IPS DF 19.7 (cell line): ENCODE data around the gene CACNA1C.

Source experiments
- DNase-seq: peaks from one replicate; pipeline ENCODE4 v3.0.0-alpha.2; 2013; ENCODE audit warnings: low read depth, low spot score

CACNA1C gene

GRCh38 chr12:2641761-2642160 lies 589.0 kb downstream of the CACNA1C start:
- DNase-seq, result no peak

- DNase-seq, result no peak
Measured at GRCh38 chr12:2642176-2642892, 589.5 kb downstream of the CACNA1C start.

- DNase-seq, result no peak
Measured at GRCh38 chr12:2642896-2643425, 590.2 kb downstream of the CACNA1C start.

- DNase-seq, result no peak
Measured at GRCh38 chr12:2643576-2644135, 590.9 kb downstream of the CACNA1C start.

- no peak for DNase-seq
Measured at GRCh38 chr12:2644683-2645405, 592.1 kb downstream of the CACNA1C start.

- DNase-seq, result no peak
Measured at GRCh38 chr12:2645460-2645859, 592.7 kb downstream of the CACNA1C start.

- DNase-seq, result no peak
Measured at GRCh38 chr12:2646341-2646740, 593.6 kb downstream of the CACNA1C start.

- no peak for DNase-seq
Measured at GRCh38 chr12:2647186-2647585, 594.4 kb downstream of the CACNA1C start.

GRCh38 chr12:2648406-2648805 lies 595.6 kb downstream of the CACNA1C start:
- no peak for DNase-seq

GRCh38 chr12:2649201-2650030 lies 596.6 kb downstream of the CACNA1C start:
- DNase-seq, result no peak

- DNase-seq, result no peak
Measured at GRCh38 chr12:2650261-2651067, 597.7 kb downstream of the CACNA1C start.

- no peak for DNase-seq
Measured at GRCh38 chr12:2651068-2651965, 598.5 kb downstream of the CACNA1C start.

GRCh38 chr12:2652011-2652400 lies 599.2 kb downstream of the CACNA1C start:
- DNase-seq, result no peak

GRCh38 chr12:2652401-2653081 lies 599.8 kb downstream of the CACNA1C start:
- DNase-seq, result no peak

- no peak for DNase-seq
Measured at GRCh38 chr12:2653461-2653965, 600.7 kb downstream of the CACNA1C start.

- DNase-seq, result no peak
Measured at GRCh38 chr12:2654311-2654710, 601.5 kb downstream of the CACNA1C start.

- no peak for DNase-seq
Measured at GRCh38 chr12:2654741-2655140, 602.0 kb downstream of the CACNA1C start.

- DNase-seq, result no peak
Measured at GRCh38 chr12:2662524-2662923, 609.7 kb downstream of the CACNA1C start.
